HG02981 (cell line): ENCODE measurements around the gene ACAA2.

Experiments
- ATAC-seq: cut with Tn5 transposase; IDR thresholded peaks from one replicate; pipeline ENCODE4 v1.9.1; 2021; ENCODE audit warnings: mild to moderate bottlenecking, moderate library complexity; ENCODE audit not compliant: unreplicated experiment

The ACAA2 gene

GRCh38 chr18:49813319-49814146 lies at the start of gene ACAA2:
Gene ACAA2, minus strand, starts transcription at chr18:49813533. Its CDS starts 49 bp downstream, at chr18:49813484.
- peak; percentile 89 for ATAC-seq

GRCh38 chr18:49862656-49863385 lies 49.5 kb upstream of the ACAA2 start:
- no peak for ATAC-seq

GRCh38 chr18:49861659-49862058 lies 48.3 kb upstream of the ACAA2 start:
- ATAC-seq: no peak

GRCh38 chr18:49859725-49860124 lies 46.4 kb upstream of the ACAA2 start:
- no peak for ATAC-seq

- no peak for ATAC-seq
Observed at GRCh38 chr18:49859021-49859359, 45.7 kb upstream of the ACAA2 start.

- ATAC-seq: no peak
Observed at GRCh38 chr18:49858309-49859020, 45.1 kb upstream of the ACAA2 start.

- no peak for ATAC-seq
Observed at GRCh38 chr18:49857708-49858107, 44.4 kb upstream of the ACAA2 start.

GRCh38 chr18:49856496-49856895 lies 43.2 kb upstream of the ACAA2 start:
- ATAC-seq: no peak

- no peak for ATAC-seq
Observed at GRCh38 chr18:49855711-49856415, 42.5 kb upstream of the ACAA2 start.

GRCh38 chr18:49854681-49855080 lies 41.3 kb upstream of the ACAA2 start:
- ATAC-seq: no peak

GRCh38 chr18:49853436-49853835 lies 40.1 kb upstream of the ACAA2 start:
- no peak for ATAC-seq

GRCh38 chr18:49853011-49853410 lies 39.7 kb upstream of the ACAA2 start:
- ATAC-seq: no peak

GRCh38 chr18:49851624-49852023 lies 38.3 kb upstream of the ACAA2 start:
- no peak for ATAC-seq

- ATAC-seq: no peak
Observed at GRCh38 chr18:49850636-49851035, 37.3 kb upstream of the ACAA2 start.

GRCh38 chr18:49849331-49850217 lies 36.2 kb upstream of the ACAA2 start:
- no peak for ATAC-seq

- no peak for ATAC-seq
Observed at GRCh38 chr18:49848115-49848514, 34.8 kb upstream of the ACAA2 start.

- no peak for ATAC-seq
Observed at GRCh38 chr18:49847524-49847923, 34.2 kb upstream of the ACAA2 start.

- ATAC-seq: no peak
Observed at GRCh38 chr18:49846718-49847470, 33.6 kb upstream of the ACAA2 start.

- ATAC-seq: no peak
Observed at GRCh38 chr18:49846361-49846662, 33.0 kb upstream of the ACAA2 start.
